K562 (cell line): ENCODE data around the gene MEF2C. TPM values are rescaled to one million over a fixed set of nuclear protein-coding genes. Genes with fewer than 3 reads are reported as not detected.

ENCODE experiments used
- ATAC-seq: fragments of 200-7000 bp; cut with Tn5 transposase; 3 replicates; pipeline ENCODE4 v1.9.1; 2020; ENCODE audit warnings: moderate library complexity
- BruUV-seq: library from RNA; stranded (reverse); fragments of 400-500 nt; replicated peaks from 2 replicates; lab custom pipeline; 2021; lab: Mats Ljungman, UMichigan
- CTCF ChIA-PET: fragments of 300-600 bp; formaldehyde crosslinking; extraction: SDS; loops from one replicate; lab custom pipeline; 2021; ENCODE audit warnings: low intra/inter-chr PET ratio; lab: Yijun Ruan, JAX
- POLR2A ChIA-PET: fragments of 300-600, 350-650 bp; sonication (Branson Sonifier 250); formaldehyde crosslinking; extraction: SDS; loops from one replicate; lab custom pipeline; 2021; ENCODE audit warnings: antibody characterized with exemption, inconsistent platforms; lab: Yijun Ruan, JAX
- DNase-seq, 4 experiments: peaks; one replicate each; pipeline versions ENCODE4 v3.0.0 to v3.0.0-alpha.2; 2011 to 2018; ENCODE audit warnings: low spot score in 3 of 4, mixed read lengths in 3 of 4; ENCODE audit errors: extremely low read depth in 1 of 4
- FAIRE-seq: peaks from 2 replicates; lab custom pipeline; 2011; peaks lifted over from hg19 to GRCh38; lab: Jason Lieb, UNC
- H2AFZ ChIP-seq: 2 replicates; pipeline ENCODE4 v1.6.0; 2011; ENCODE audit warnings: low read depth, low read length, control low read depth, inconsistent platforms
- H3K27ac ChIP-seq: fragments of 200-600 bp; 3 replicates; pipeline ENCODE4 v1.8.0; 2011; ENCODE audit warnings: low read depth, mild to moderate bottlenecking, control low read depth, inconsistent platforms, low read length, moderate library complexity, mixed read lengths; ENCODE audit errors: extremely low read depth
- H3K27me3 ChIP-seq, 2 experiments: fragments of 300-600 bp in 1 of 2; 2 replicates in 1 of 2; 3 replicates in 1 of 2; pipeline versions ENCODE4 v1.6.0 to v1.8.0; 2011; ENCODE audit warnings: inconsistent platforms in 2 of 2, low read length in 2 of 2, mild to moderate bottlenecking in 1 of 2, mixed read lengths in 1 of 2, moderate library complexity in 1 of 2; ENCODE audit not compliant: control insufficient read depth in 2 of 2, insufficient read depth in 2 of 2
- H3K36me3 ChIP-seq: fragments of 300-600 bp; 3 replicates; pipeline ENCODE4 v1.8.0; 2011; ENCODE audit warnings: mild to moderate bottlenecking, low read length, inconsistent platforms; ENCODE audit not compliant: control insufficient read depth, insufficient read depth
- H3K4me1 ChIP-seq, 2 experiments: fragments of 200-600 bp in 1 of 2; replicated peaks in 1 of 2; 2 replicates in 1 of 2; 3 replicates in 1 of 2; pipeline versions ENCODE4 v1.5.1 to v1.8.0; 2011; ENCODE audit warnings: inconsistent platforms in 2 of 2, low read length in 2 of 2, mild to moderate bottlenecking in 1 of 2, mixed read lengths in 1 of 2, moderate library complexity in 1 of 2; ENCODE audit not compliant: control insufficient read depth in 2 of 2, insufficient read depth in 2 of 2
- H3K4me2 ChIP-seq: 2 replicates; pipeline ENCODE4 v1.6.1; 2011; ENCODE audit warnings: low read length, control low read depth, inconsistent platforms, mixed read lengths; ENCODE audit not compliant: insufficient read depth
- H3K4me3 ChIP-seq: fragments of 200-600 bp; sonication (generic), shearing (Covaris generic); 2 replicates; pipeline ENCODE4 v1.5.1; 2016; ENCODE audit warnings: control low read depth, inconsistent platforms
- H3K79me2 ChIP-seq: fragments of 200-600 bp; 3 replicates; pipeline ENCODE4 v1.8.0; 2011; ENCODE audit warnings: low read length, inconsistent platforms; ENCODE audit not compliant: control insufficient read depth, insufficient read depth
- H3K9ac ChIP-seq, 2 experiments: 2 replicates each; pipeline versions ENCODE4 v1.6.0 to v1.6.1; 2011; ENCODE audit warnings: low read depth in 2 of 2, low read length in 2 of 2, control low read depth in 1 of 2, inconsistent platforms in 1 of 2, mild to moderate bottlenecking in 1 of 2, mixed read lengths in 1 of 2; ENCODE audit not compliant: insufficient read depth in 1 of 2
- H3K9me1 ChIP-seq: one replicate; pipeline ENCODE4 v1.6.0; 2011; ENCODE audit warnings: inconsistent platforms, mild to moderate bottlenecking, low read length, moderate library complexity; ENCODE audit not compliant: control insufficient read depth, insufficient read depth
- H3K9me3 ChIP-seq: replicated peaks from 2 replicates; pipeline ENCODE4 v1.5.1; 2011; ENCODE audit warnings: low read depth, low read length, inconsistent platforms; ENCODE audit not compliant: control insufficient read depth, insufficient read depth
- H4K20me1 ChIP-seq: replicated peaks from 2 replicates; pipeline ENCODE4 v1.6.1; 2011; ENCODE audit warnings: low read length, inconsistent platforms, mixed read lengths; ENCODE audit not compliant: control insufficient read depth, insufficient read depth
- AFF4 ChIP-seq: sonication (generic); formaldehyde crosslinking; IDR thresholded peaks from 2 replicates; pipeline ENCODE4 v1.8.0; 2023; ENCODE audit warnings: mild to moderate bottlenecking, missing genetic modification reagents
- HMBOX1 ChIP-seq: sonication (generic); IDR thresholded peaks from 2 replicates; pipeline ENCODE4 v1.6.1; 2016
- LEF1 ChIP-seq: fragments of 450-650 bp; IDR thresholded peaks from 2 replicates; pipeline ENCODE4 v1.6.1; 2016; ENCODE audit warnings: mild to moderate bottlenecking
- MECOM ChIP-seq: fragments of 250-450 bp; sonication (Bioruptor Pico); IDR thresholded peaks from 2 replicates; pipeline ENCODE4 v1.8.0; 2022; ENCODE audit warnings: inconsistent platforms
- MEIS2 ChIP-seq: fragments of 450-650 bp; IDR thresholded peaks from 2 replicates; pipeline ENCODE4 v1.6.1; 2014; ENCODE audit warnings: mild to moderate bottlenecking; ENCODE audit not compliant: partially characterized antibody
- PKNOX1 ChIP-seq: fragments of 450-650 bp; IDR thresholded peaks from 2 replicates; pipeline ENCODE4 v1.6.1; 2016
- PPARD ChIP-seq: fragments of 250-450 bp; sonication (Bioruptor Pico); IDR thresholded peaks from 2 replicates; pipeline ENCODE4 v1.8.0; 2022; ENCODE audit warnings: inconsistent platforms, mild to moderate bottlenecking, moderate library complexity
- TAL1 ChIP-seq: fragments of 450-650 bp; IDR thresholded peaks from 2 replicates; pipeline ENCODE4 v1.6.1; 2016; ENCODE audit warnings: mild to moderate bottlenecking
- TCF3 ChIP-seq: sonication (generic); formaldehyde crosslinking; IDR thresholded peaks from 2 replicates; pipeline ENCODE4 v1.4.0; 2020; ENCODE audit warnings: mild to moderate bottlenecking, missing genetic modification reagents
- TEAD4 ChIP-seq, 2 experiments: sonication (generic) in 1 of 2; formaldehyde crosslinking in 1 of 2; IDR thresholded peaks; 2 replicates each; pipeline versions ENCODE4 v1.6.1 to v1.8.0; 2012 to 2022; ENCODE audit warnings: borderline replicate concordance in 1 of 2, inconsistent platforms in 1 of 2, low read length in 1 of 2, mild to moderate bottlenecking in 1 of 2, missing genetic modification reagents in 1 of 2
- ZNF274 ChIP-seq: IDR thresholded peaks from 2 replicates; pipeline ENCODE4 v1.6.1; 2011; ENCODE audit warnings: low read depth, mild to moderate bottlenecking, low read length, moderate library complexity, borderline replicate concordance
- WGBS: fragments of 100-300 bp; shearing (Covaris generic); methylation state at CpG from one replicate; pipeline ENCODE4 v1.1.6; 2016; ENCODE audit warnings: low coverage, mixed read lengths; ENCODE audit not compliant: insufficient coverage; ENCODE audit errors: missing lambda C conversion rate; 5-methylcytosine and 5-hydroxymethylcytosine counted together
- in situ Hi-C: fragments of 300-500 bp; cut with MboI; formaldehyde crosslinking; loops from 4 replicates; pipeline ENCODE4 v1.15.0; 2018; ENCODE audit warnings: inconsistent platforms, mixed read lengths
- intact Hi-C: fragments of 100-400 bp; cut with micrococcal nuclease; formaldehyde crosslinking; loops from 2 replicates; pipeline ENCODE4 v1.14.2; 2022
- polyA plus RNA-seq, 8 experiments: library from polyadenylated mRNA; depleted of rRNA in 4 of 8; stranded (reverse) in 5 of 8; unstranded in 3 of 8; fragments of >200 nt; fragmentation: Nextera tagmentation in 2 of 8; fragmentation: Illumina TruSeq in 1 of 8; extraction: Ambion mirVana in 2 of 8; extraction: Trizol in 1 of 8; gene quantifications; 2 replicates each; pipeline versions ENCODE4 v1.2.1 to v1.2.3, GENCODE V29; 2011 to 2014; ENCODE audit warnings: inconsistent platforms in 1 of 8, missing spikeins in 1 of 8
- total RNA-seq, 7 experiments: library from RNA; depleted of rRNA in 6 of 7; stranded (reverse); fragments of >200 nt in 6 of 7; fragmentation: Illumina TruSeq in 2 of 7; extraction: Trizol in 2 of 7; gene quantifications; 2 replicates each; pipeline versions ENCODE4 v1.2.1 to v1.2.3, GENCODE V29; 2011 to 2021; ENCODE audit warnings: low replicate concordance in 1 of 7

Gene MEF2C
- total and polyA plus RNA-seq, 9 of the 15 experiments (the other 6 are each of a cell fraction or from before 2014, with no cell fraction given): 25.1 to 67.8 (median 58.3) TPM

- H3K27me3 ChIP-seq: no peaks in the 10 kb centered on the region
- peaks cover 0 to 29% of the 10 kb centered on the region in 2 experiments; a peak in 3 of 5 replicates for H3K4me1 ChIP-seq
- ATAC-seq (peak; percentile 75), DNase-seq (peak in 2 of 4 experiments; percentile 55 to 76), FAIRE-seq (peak; percentile 72)
- no peaks in the 10 kb centered on the region for H3K79me2 ChIP-seq
- in situ Hi-C loops (no loop called here), intact Hi-C loops (loop anchor here (2.0 kb wide), 1 partner anchor 41 kb away; the partner anchor contains the start of gene MEF2C)
- 0 out of 2 replicates have a peak overlapping the region, but pooled peaks have one; percentile 12 for H3K4me3 ChIP-seq
- peak overlapping the region; percentile 81 for H3K27ac ChIP-seq
- CTCF ChIA-PET: no interaction called here
- peak overlapping the region; percentile 75 for H3K4me2 ChIP-seq
- POLR2A ChIA-PET: no interaction called here
- H2AFZ ChIP-seq: peak overlapping the region; percentile 80
- no peaks in the 10 kb centered on the region for H3K9me1 ChIP-seq
- no TSS peak for BruUV-seq
- H3K9me3 ChIP-seq: no peaks in the 10 kb centered on the region
- 3% methylated on average over 15 of the region's 15 CpGs for WGBS
- no peaks in the 10 kb centered on the region for H3K36me3 ChIP-seq
- peak overlapping the region in 1 of 2 experiments; percentile 55; a peak in 2 of 4 replicates for H3K9ac ChIP-seq
- H4K20me1 ChIP-seq: no peaks in the 10 kb centered on the region
- TF ChIP-seq PKNOX1: peak; percentile 87
- peak; percentile 95 for TF ChIP-seq MEIS2
- TF ChIP-seq ZNF274: no peak
- TF ChIP-seq LEF1: 0 out of 2 replicates have a peak, but pooled peaks have one; percentile 36
- peak; percentile 23; the same call in 1 of the 2 replicates for TF ChIP-seq TEAD4 (IDR thresholded peaks at IDR 0.05; ENCODE audit: low read length)
- no peak for TF ChIP-seq TEAD4 (CRISPR knock-in tag; IDR thresholded peaks at IDR 0.05; ENCODE audit: borderline replicate concordance)
- TF ChIP-seq AFF4 (CRISPR knock-in tag): no peak
- TF ChIP-seq PPARD (CRISPR knock-in tag): no peak
- peak; percentile 32; the same call in 1 of the 2 replicates for TF ChIP-seq TAL1
- peak; percentile 74; the same call in 1 of the 2 replicates for TF ChIP-seq MECOM (CRISPR knock-in tag)
- TF ChIP-seq HMBOX1: 0 out of 2 replicates have a peak, but pooled peaks have one; percentile 4
- peak; percentile 51; the same call in 1 of the 2 replicates for TF ChIP-seq TCF3 (CRISPR knock-in tag)
Measured at GRCh38 chr5:88923623-88924329, 40.8 kb upstream of the MEF2C start.
